Femur (tissue), 1 donor: ENCODE results near the gene ANKRD10.

ENCODE experiments used
- DNase-seq: peaks from one replicate; pipeline ENCODE4 v3.0.0-alpha.2; 2017

Gene ANKRD10

GRCh38 chr13:110828705-110829104 lies 86.2 kb downstream of the ANKRD10 start:
- no peak for DNase-seq
